Measurements from ENCODE around the gene JUP. TPM values are rescaled to one million over a fixed set of nuclear protein-coding genes. Genes with fewer than 3 reads are reported as not detected.

Gene JUP
- total and polyA plus RNA-seq, 2 of the 13 experiments (the other 11 are each of a cell fraction or from before 2014, with no cell fraction given): 12.1 to 20.6 TPM

DNA sequence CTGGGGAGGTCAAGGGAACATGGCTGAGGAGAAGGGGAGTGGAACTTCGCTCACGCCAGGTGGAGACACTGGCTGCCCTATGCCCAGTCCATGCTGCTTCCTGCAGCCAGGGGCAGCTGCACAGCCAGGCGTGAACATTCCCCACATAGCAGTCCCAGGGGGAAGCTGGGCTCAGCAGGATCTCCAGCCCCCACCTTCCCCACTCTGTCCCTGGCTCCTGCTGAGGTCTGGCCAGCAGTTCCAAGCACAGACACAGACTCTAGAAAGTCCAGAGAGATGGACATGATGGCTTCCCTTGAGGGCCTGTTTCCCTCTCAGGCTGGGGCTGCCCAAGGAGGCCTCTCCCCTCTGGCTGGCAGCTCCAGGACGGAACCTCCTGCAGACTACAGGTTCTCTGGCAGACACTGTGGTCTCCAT, 9.3 kb downstream of the JUP start (continued):
- TF ChIP-seq, protein P1, sequence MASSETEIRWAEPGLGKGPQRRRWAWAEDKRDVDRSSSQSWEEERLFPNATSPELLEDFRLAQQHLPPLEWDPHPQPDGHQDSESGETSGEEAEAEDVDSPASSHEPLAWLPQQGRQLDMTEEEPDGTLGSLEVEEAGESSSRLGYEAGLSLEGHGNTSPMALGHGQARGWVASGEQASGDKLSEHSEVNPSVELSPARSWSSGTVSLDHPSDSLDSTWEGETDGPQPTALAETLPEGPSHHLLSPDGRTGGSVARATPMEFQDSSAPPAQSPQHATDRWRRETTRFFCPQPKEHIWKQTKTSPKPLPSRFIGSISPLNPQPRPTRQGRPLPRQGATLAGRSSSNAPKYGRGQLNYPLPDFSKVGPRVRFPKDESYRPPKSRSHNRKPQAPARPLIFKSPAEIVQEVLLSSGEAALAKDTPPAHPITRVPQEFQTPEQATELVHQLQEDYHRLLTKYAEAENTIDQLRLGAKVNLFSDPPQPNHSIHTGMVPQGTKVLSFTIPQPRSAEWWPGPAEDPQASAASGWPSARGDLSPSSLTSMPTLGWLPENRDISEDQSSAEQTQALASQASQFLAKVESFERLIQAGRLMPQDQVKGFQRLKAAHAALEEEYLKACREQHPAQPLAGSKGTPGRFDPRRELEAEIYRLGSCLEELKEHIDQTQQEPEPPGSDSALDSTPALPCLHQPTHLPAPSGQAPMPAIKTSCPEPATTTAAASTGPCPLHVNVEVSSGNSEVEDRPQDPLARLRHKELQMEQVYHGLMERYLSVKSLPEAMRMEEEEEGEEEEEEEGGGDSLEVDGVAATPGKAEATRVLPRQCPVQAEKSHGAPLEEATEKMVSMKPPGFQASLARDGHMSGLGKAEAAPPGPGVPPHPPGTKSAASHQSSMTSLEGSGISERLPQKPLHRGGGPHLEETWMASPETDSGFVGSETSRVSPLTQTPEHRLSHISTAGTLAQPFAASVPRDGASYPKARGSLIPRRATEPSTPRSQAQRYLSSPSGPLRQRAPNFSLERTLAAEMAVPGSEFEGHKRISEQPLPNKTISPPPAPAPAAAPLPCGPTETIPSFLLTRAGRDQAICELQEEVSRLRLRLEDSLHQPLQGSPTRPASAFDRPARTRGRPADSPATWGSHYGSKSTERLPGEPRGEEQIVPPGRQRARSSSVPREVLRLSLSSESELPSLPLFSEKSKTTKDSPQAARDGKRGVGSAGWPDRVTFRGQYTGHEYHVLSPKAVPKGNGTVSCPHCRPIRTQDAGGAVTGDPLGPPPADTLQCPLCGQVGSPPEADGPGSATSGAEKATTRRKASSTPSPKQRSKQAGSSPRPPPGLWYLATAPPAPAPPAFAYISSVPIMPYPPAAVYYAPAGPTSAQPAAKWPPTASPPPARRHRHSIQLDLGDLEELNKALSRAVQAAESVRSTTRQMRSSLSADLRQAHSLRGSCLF (CRISPR knock-in tag; IDR thresholded peaks at IDR 0.05; ENCODE audit: borderline replicate concordance): no peak
- TF ChIP-seq RXRA (CRISPR knock-in tag; IDR thresholded peaks at IDR 0.05) (peak; percentile 64; the same call in 1 of the 2 replicates), ZBTB1 (CRISPR knock-in tag; IDR thresholded peaks at IDR 0.05; ENCODE audit: borderline replicate concordance) (no peak), TEAD3 (CRISPR knock-in tag; optimal IDR thresholded peaks at IDR 0.05; ENCODE audit: borderline replicate concordance) (peak; percentile 94), ZNF569 (CRISPR knock-in tag; IDR thresholded peaks at IDR 0.05; ENCODE audit: borderline replicate concordance) (0 out of 2 replicates have a peak, but pooled peaks have one; percentile 22), KAT8 (CRISPR knock-in tag; IDR thresholded peaks at IDR 0.05) (no peak), HIC2 (CRISPR knock-in tag; IDR thresholded peaks at IDR 0.05; ENCODE audit: low read depth) (peak; percentile 86), PHF8 (CRISPR knock-in tag; IDR thresholded peaks at IDR 0.05) (no peak), HNRNPL (IDR thresholded peaks at IDR 0.05; ENCODE audit: low read depth, low read length) (peak; percentile 80; the same call in 1 of the 2 replicates), ZNF264 (CRISPR knock-in tag; IDR thresholded peaks at IDR 0.05) (no peak), IKZF1 (IDR thresholded peaks at IDR 0.05) (no peak), MYNN (CRISPR knock-in tag; IDR thresholded peaks at IDR 0.05; ENCODE audit: low read depth) (0 out of 2 replicates have a peak, but pooled peaks have one; percentile 5), ZNF280D (CRISPR knock-in tag; IDR thresholded peaks at IDR 0.05) (0 out of 2 replicates have a peak, but pooled peaks have one; percentile 13)
- TF ChIP-seq, protein P2, sequence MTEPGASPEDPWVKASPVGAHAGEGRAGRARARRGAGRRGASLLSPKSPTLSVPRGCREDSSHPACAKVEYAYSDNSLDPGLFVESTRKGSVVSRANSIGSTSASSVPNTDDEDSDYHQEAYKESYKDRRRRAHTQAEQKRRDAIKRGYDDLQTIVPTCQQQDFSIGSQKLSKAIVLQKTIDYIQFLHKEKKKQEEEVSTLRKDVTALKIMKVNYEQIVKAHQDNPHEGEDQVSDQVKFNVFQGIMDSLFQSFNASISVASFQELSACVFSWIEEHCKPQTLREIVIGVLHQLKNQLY (CRISPR knock-in tag; IDR thresholded peaks at IDR 0.05): no peak
- TF ChIP-seq, protein P3, sequence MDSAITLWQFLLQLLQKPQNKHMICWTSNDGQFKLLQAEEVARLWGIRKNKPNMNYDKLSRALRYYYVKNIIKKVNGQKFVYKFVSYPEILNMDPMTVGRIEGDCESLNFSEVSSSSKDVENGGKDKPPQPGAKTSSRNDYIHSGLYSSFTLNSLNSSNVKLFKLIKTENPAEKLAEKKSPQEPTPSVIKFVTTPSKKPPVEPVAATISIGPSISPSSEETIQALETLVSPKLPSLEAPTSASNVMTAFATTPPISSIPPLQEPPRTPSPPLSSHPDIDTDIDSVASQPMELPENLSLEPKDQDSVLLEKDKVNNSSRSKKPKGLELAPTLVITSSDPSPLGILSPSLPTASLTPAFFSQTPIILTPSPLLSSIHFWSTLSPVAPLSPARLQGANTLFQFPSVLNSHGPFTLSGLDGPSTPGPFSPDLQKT (CRISPR knock-in tag; IDR thresholded peaks at IDR 0.05; ENCODE audit: borderline replicate concordance): no peak
